Neuronal stem cell (in vitro differentiated cells): ENCODE data around the gene NTRK3.

Experiments
- DNase-seq: peaks from one replicate; pipeline ENCODE4 v3.0.0-alpha.2; 2013; ENCODE audit warnings: low spot score
- H2AFZ ChIP-seq: one replicate; pipeline ENCODE4 v1.6.1; 2013; ENCODE audit warnings: mild to moderate bottlenecking, low read length, inconsistent platforms
- H2AK5ac ChIP-seq: 2 replicates; pipeline ENCODE4 v1.6.1; 2013; ENCODE audit warnings: low read depth, mild to moderate bottlenecking, inconsistent platforms, low read length, moderate library complexity, mixed read lengths
- H2BK120ac ChIP-seq: 2 replicates; pipeline ENCODE4 v1.6.1; 2013; ENCODE audit warnings: low read depth, mild to moderate bottlenecking, inconsistent platforms, low read length, moderate library complexity, mixed read lengths
- H2BK12ac ChIP-seq: one replicate; pipeline ENCODE4 v1.6.1; 2013; ENCODE audit warnings: low read length, inconsistent platforms
- H2BK15ac ChIP-seq: 2 replicates; pipeline ENCODE4 v1.6.1; 2013; ENCODE audit warnings: mild to moderate bottlenecking, low read length, inconsistent platforms, mixed read lengths
- H2BK5ac ChIP-seq: one replicate; pipeline ENCODE4 v1.6.1; 2013; ENCODE audit warnings: inconsistent platforms, mild to moderate bottlenecking, low read length, moderate library complexity
- H3K14ac ChIP-seq: one replicate; pipeline ENCODE4 v1.6.1; 2013; ENCODE audit warnings: low read length, inconsistent platforms
- H3K18ac ChIP-seq: 2 replicates; pipeline ENCODE4 v1.6.1; 2013; ENCODE audit warnings: low read length, inconsistent platforms
- H3K23ac ChIP-seq: 2 replicates; pipeline ENCODE4 v1.6.1; 2013; ENCODE audit warnings: low read depth, mild to moderate bottlenecking, mixed read lengths, low read length, inconsistent platforms; ENCODE audit not compliant: poor library complexity
- H3K27ac ChIP-seq: replicated peaks from 3 replicates; pipeline ENCODE4 v1.5.1; 2013; ENCODE audit warnings: low read length, inconsistent platforms
- H3K27me3 ChIP-seq, 3 experiments: 2 replicates each; pipeline ENCODE4 v1.6.1; 2013; ENCODE audit warnings: low read length in 3 of 3, mild to moderate bottlenecking in 2 of 3, inconsistent platforms in 1 of 3, low read depth in 1 of 3, mixed read lengths in 1 of 3, moderate library complexity in 1 of 3; ENCODE audit not compliant: control insufficient read depth in 3 of 3, insufficient read depth in 3 of 3
- H3K36me3 ChIP-seq, 2 donors: replicated peaks in 1 of 2; 2 replicates each; pipeline ENCODE4 v1.6.1; 2013; ENCODE audit warnings: low read length in 2 of 2; ENCODE audit not compliant: control insufficient read depth in 2 of 2, insufficient read depth in 2 of 2
- H3K4ac ChIP-seq: 2 replicates; pipeline ENCODE4 v1.6.1; 2013; ENCODE audit warnings: inconsistent platforms, mild to moderate bottlenecking, low read length, moderate library complexity
- H3K4me1 ChIP-seq, 2 donors: 1 replicate in 1 of 2; 2 replicates in 1 of 2; pipeline ENCODE4 v1.6.1; 2013; ENCODE audit warnings: low read length in 2 of 2, low read depth in 1 of 2; ENCODE audit not compliant: control insufficient read depth in 2 of 2, insufficient read depth in 1 of 2
- H3K4me2 ChIP-seq: one replicate; pipeline ENCODE4 v1.6.1; 2013; ENCODE audit warnings: mild to moderate bottlenecking, low read length, inconsistent platforms; ENCODE audit not compliant: insufficient read depth, poor library complexity, severe bottlenecking
- H3K4me3 ChIP-seq, 2 donors: 2 replicates each; pipeline ENCODE4 v1.5.1; 2013; ENCODE audit warnings: low read length in 2 of 2, mild to moderate bottlenecking in 2 of 2, inconsistent platforms in 1 of 2, moderate library complexity in 1 of 2
- H3K79me1 ChIP-seq: one replicate; pipeline ENCODE4 v1.6.1; 2013; ENCODE audit warnings: low read depth, mild to moderate bottlenecking, inconsistent platforms, low read length, moderate library complexity
- H3K9ac ChIP-seq: one replicate; pipeline ENCODE4 v1.6.1; 2013; ENCODE audit warnings: mild to moderate bottlenecking, low read depth, low read length, inconsistent platforms; ENCODE audit not compliant: poor library complexity
- H3K9me3 ChIP-seq, 2 donors: replicated peaks in 1 of 2; 2 replicates each; pipeline versions ENCODE3 to v1.6.1; 2013; ENCODE audit warnings: low read length in 2 of 2, mild to moderate bottlenecking in 2 of 2, inconsistent platforms in 1 of 2, low read depth in 1 of 2, mixed read lengths in 1 of 2, moderate library complexity in 1 of 2; ENCODE audit not compliant: control insufficient read depth in 2 of 2, insufficient read depth in 1 of 2
- H4K8ac ChIP-seq: one replicate; pipeline ENCODE4 v1.6.1; 2013; ENCODE audit warnings: low read depth, mild to moderate bottlenecking, inconsistent platforms, low read length, moderate library complexity
- H4K91ac ChIP-seq: one replicate; pipeline ENCODE4 v1.6.1; 2013; ENCODE audit warnings: low read length, low read depth, mild to moderate bottlenecking, inconsistent platforms; ENCODE audit not compliant: poor library complexity
- WGBS, 2 donors: extraction: QIAGEN DNeasy Blood & Tissue Kit; methylation state at CpG; one replicate each; pipeline ENCODE4 v1.1.7; 2013; ENCODE audit warnings: missing lambda C conversion rate in 2 of 2, mixed read lengths in 1 of 2; ENCODE audit not compliant: insufficient read length in 2 of 2, insufficient replicate concordance in 1 of 2; ENCODE audit errors: extremely low coverage in 2 of 2; 5-methylcytosine and 5-hydroxymethylcytosine counted together

NTRK3 gene

GRCh38 chr15:88023914-88024313 lies 232.6 kb downstream of the NTRK3 start:
- Histone ChIP-seq H2AFZ (no peak overlapping the region), H3K79me1 (no peaks in the 10 kb centered on the region), H3K4me3 (no peak overlapping the region), H3K23ac (no peak overlapping the region), H3K4me1 (peaks cover 0 to 5% of the 10 kb centered on the region in 2 donors), H3K27ac (no peak overlapping the region), H3K4me2 (no peak overlapping the region), H2AK5ac (no peak overlapping the region), H4K91ac (no peak overlapping the region), H2BK120ac (no peak overlapping the region), H3K14ac (no peak overlapping the region), H3K9ac (no peak overlapping the region), H3K27me3 (no peaks in the 10 kb centered on the region), H2BK12ac (no peak overlapping the region), H4K8ac (no peak overlapping the region), H2BK5ac (no peak overlapping the region), H3K9me3 (no peaks in the 10 kb centered on the region), H3K18ac (no peak overlapping the region), H3K4ac (no peak overlapping the region), H2BK15ac (no peak overlapping the region), H3K36me3 (no peaks in the 10 kb centered on the region)
- DNase-seq: peak; percentile 21
- no CpG with 5 or more reads among the region's 5 CpGs for WGBS, 2 donors

- Histone ChIP-seq H2BK12ac (no peak overlapping the region), H3K4me1 (peaks cover 0 to 5% of the 10 kb centered on the region in 2 donors), H2BK120ac (no peak overlapping the region), H3K9me3 (no peaks in the 10 kb centered on the region), H3K14ac (no peak overlapping the region), H3K9ac (no peak overlapping the region), H3K23ac (no peak overlapping the region), H3K79me1 (no peaks in the 10 kb centered on the region), H3K27me3 (no peaks in the 10 kb centered on the region), H2BK15ac (no peak overlapping the region), H3K18ac (no peak overlapping the region), H3K4me2 (no peak overlapping the region), H4K8ac (no peak overlapping the region), H3K36me3 (no peaks in the 10 kb centered on the region), H2BK5ac (no peak overlapping the region), H3K4me3 (no peak overlapping the region), H2AK5ac (no peak overlapping the region), H3K4ac (no peak overlapping the region), H3K27ac (no peak overlapping the region), H2AFZ (no peak overlapping the region), H4K91ac (no peak overlapping the region)
- no CpG with 5 or more reads among the region's 2 CpGs for WGBS, 2 donors
- DNase-seq: no peak
Measured at GRCh38 chr15:88022716-88023115, 233.8 kb downstream of the NTRK3 start.

GRCh38 chr15:88021601-88022000 lies 234.9 kb downstream of the NTRK3 start:
- no peak overlapping the region for H2BK15ac ChIP-seq
- no CpG with 5 or more reads among the region's 4 CpGs for WGBS, 2 donors
- no peaks in the 10 kb centered on the region for H3K36me3 ChIP-seq
- no peak overlapping the region for H3K4me2 ChIP-seq
- H3K9ac ChIP-seq: no peak overlapping the region
- no peak overlapping the region for H4K8ac ChIP-seq
- no peak overlapping the region for H2BK5ac ChIP-seq
- no peak for DNase-seq
- H3K23ac ChIP-seq: no peak overlapping the region
- no peak overlapping the region for H4K91ac ChIP-seq
- no peak overlapping the region for H3K14ac ChIP-seq
- no peak overlapping the region for H2BK12ac ChIP-seq
- no peak overlapping the region for H3K27ac ChIP-seq
- no peaks in the 10 kb centered on the region for H3K27me3 ChIP-seq
- H2AK5ac ChIP-seq: no peak overlapping the region
- H3K4me3 ChIP-seq: no peak overlapping the region
- no peaks in the 10 kb centered on the region for H3K79me1 ChIP-seq
- peaks cover 0 to 5% of the 10 kb centered on the region in 2 donors for H3K4me1 ChIP-seq
- H3K4ac ChIP-seq: no peak overlapping the region
- H3K18ac ChIP-seq: no peak overlapping the region
- H2AFZ ChIP-seq: no peak overlapping the region
- H3K9me3 ChIP-seq: no peaks in the 10 kb centered on the region
- no peak overlapping the region for H2BK120ac ChIP-seq

GRCh38 chr15:88020806-88021205 lies 235.7 kb downstream of the NTRK3 start:
- Histone ChIP-seq H3K4me2 (no peak overlapping the region), H3K9ac (no peak overlapping the region), H2AFZ (no peak overlapping the region), H3K9me3 (no peaks in the 10 kb centered on the region), H2BK15ac (no peak overlapping the region), H3K23ac (no peak overlapping the region), H3K18ac (no peak overlapping the region), H3K4me3 (no peak overlapping the region), H2BK120ac (no peak overlapping the region), H4K8ac (no peak overlapping the region), H3K36me3 (no peaks in the 10 kb centered on the region), H2BK12ac (no peak overlapping the region), H4K91ac (no peak overlapping the region), H3K79me1 (no peaks in the 10 kb centered on the region), H3K4ac (no peak overlapping the region), H3K27me3 (no peaks in the 10 kb centered on the region), H2AK5ac (no peak overlapping the region), H3K4me1 (peaks cover 0 to 9% of the 10 kb centered on the region in 2 donors), H3K27ac (no peak overlapping the region), H2BK5ac (no peak overlapping the region), H3K14ac (no peak overlapping the region)
- no peak for DNase-seq
- WGBS, 2 donors: no CpG with 5 or more reads among the region's 3 CpGs
